ENCODE data around the gene SMAD1. TPM values are rescaled to one million over a fixed set of nuclear protein-coding genes. Genes with fewer than 3 reads are reported as not detected.

The SMAD1 gene
- polyA plus RNA-seq, 1 of the 3 experiments (the other 2 are of a cell fraction), result 46.0 TPM

- POLR2A ChIA-PET, result interaction anchor here (0.6 kb wide), 1 partner anchor 41 kb away, joined by 4 read pairs; no protein-coding TSS in a partner anchor
Measured at GRCh38 chr4:145482209-145483037, 770 bp downstream of the SMAD1 start.

More at GRCh38 chr4:145482209-145483037, 770 bp downstream of the SMAD1 start:
- TF ChIP-seq FOXM1 (IDR thresholded peaks at IDR 0.05; ENCODE audit: low read depth) (no peak), USF2 (IDR thresholded peaks at IDR 0.05; ENCODE audit: borderline replicate concordance, low read depth, low read length) (no peak), YY1 (IDR thresholded peaks at IDR 0.05; ENCODE audit: low read depth) (peak; percentile 40; the same call in 1 of the 2 replicates), TAF1 (IDR thresholded peaks at IDR 0.05; ENCODE audit: borderline replicate concordance, low read depth, low read length) (0 out of 2 replicates have a peak, but pooled peaks have one; percentile 4), SIN3A (IDR thresholded peaks at IDR 0.05; ENCODE audit: borderline replicate concordance, low read depth, low read length) (0 out of 2 replicates have a peak, but pooled peaks have one; percentile 41), GATA2 (CRISPR knock-in tag; IDR thresholded peaks at IDR 0.05) (no peak), EP300 (IDR thresholded peaks at IDR 0.05; ENCODE audit: borderline replicate concordance in 1 of 2, low read depth in 1 of 2, low read length in 1 of 2) (no peak), POLR2AphosphoS5 (IDR thresholded peaks at IDR 0.05; ENCODE audit: low read depth, low read length) (no peak), MXI1 (IDR thresholded peaks at IDR 0.05; ENCODE audit: low read depth, low read length) (peak; percentile 59), NRF1 (IDR thresholded peaks at IDR 0.05; ENCODE audit: low read depth, low read length) (no peak), TCF12 (IDR thresholded peaks at IDR 0.05) (no peak), NFIC (IDR thresholded peaks at IDR 0.05; ENCODE audit: borderline replicate concordance) (no peak), RAD21 (IDR thresholded peaks at IDR 0.05; ENCODE audit: low read length) (no peak), EZH2phosphoT487 (IDR thresholded peaks at IDR 0.05; ENCODE audit: borderline replicate concordance, low read depth) (no peak), MEF2A (IDR thresholded peaks at IDR 0.05; ENCODE audit: borderline replicate concordance, low read depth) (no peak)
- TF ChIP-seq, protein P1, sequence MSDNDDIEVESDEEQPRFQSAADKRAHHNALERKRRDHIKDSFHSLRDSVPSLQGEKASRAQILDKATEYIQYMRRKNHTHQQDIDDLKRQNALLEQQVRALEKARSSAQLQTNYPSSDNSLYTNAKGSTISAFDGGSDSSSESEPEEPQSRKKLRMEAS (IDR thresholded peaks at IDR 0.05; ENCODE audit: low read depth), result peak; percentile 24; the same call in 1 of the 2 replicates
- TF ChIP-seq, protein P2, sequence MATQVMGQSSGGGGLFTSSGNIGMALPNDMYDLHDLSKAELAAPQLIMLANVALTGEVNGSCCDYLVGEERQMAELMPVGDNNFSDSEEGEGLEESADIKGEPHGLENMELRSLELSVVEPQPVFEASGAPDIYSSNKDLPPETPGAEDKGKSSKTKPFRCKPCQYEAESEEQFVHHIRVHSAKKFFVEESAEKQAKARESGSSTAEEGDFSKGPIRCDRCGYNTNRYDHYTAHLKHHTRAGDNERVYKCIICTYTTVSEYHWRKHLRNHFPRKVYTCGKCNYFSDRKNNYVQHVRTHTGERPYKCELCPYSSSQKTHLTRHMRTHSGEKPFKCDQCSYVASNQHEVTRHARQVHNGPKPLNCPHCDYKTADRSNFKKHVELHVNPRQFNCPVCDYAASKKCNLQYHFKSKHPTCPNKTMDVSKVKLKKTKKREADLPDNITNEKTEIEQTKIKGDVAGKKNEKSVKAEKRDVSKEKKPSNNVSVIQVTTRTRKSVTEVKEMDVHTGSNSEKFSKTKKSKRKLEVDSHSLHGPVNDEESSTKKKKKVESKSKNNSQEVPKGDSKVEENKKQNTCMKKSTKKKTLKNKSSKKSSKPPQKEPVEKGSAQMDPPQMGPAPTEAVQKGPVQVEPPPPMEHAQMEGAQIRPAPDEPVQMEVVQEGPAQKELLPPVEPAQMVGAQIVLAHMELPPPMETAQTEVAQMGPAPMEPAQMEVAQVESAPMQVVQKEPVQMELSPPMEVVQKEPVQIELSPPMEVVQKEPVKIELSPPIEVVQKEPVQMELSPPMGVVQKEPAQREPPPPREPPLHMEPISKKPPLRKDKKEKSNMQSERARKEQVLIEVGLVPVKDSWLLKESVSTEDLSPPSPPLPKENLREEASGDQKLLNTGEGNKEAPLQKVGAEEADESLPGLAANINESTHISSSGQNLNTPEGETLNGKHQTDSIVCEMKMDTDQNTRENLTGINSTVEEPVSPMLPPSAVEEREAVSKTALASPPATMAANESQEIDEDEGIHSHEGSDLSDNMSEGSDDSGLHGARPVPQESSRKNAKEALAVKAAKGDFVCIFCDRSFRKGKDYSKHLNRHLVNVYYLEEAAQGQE (IDR thresholded peaks at IDR 0.05; ENCODE audit: low read depth, low read length), result no peak
- TF ChIP-seq, protein P3, sequence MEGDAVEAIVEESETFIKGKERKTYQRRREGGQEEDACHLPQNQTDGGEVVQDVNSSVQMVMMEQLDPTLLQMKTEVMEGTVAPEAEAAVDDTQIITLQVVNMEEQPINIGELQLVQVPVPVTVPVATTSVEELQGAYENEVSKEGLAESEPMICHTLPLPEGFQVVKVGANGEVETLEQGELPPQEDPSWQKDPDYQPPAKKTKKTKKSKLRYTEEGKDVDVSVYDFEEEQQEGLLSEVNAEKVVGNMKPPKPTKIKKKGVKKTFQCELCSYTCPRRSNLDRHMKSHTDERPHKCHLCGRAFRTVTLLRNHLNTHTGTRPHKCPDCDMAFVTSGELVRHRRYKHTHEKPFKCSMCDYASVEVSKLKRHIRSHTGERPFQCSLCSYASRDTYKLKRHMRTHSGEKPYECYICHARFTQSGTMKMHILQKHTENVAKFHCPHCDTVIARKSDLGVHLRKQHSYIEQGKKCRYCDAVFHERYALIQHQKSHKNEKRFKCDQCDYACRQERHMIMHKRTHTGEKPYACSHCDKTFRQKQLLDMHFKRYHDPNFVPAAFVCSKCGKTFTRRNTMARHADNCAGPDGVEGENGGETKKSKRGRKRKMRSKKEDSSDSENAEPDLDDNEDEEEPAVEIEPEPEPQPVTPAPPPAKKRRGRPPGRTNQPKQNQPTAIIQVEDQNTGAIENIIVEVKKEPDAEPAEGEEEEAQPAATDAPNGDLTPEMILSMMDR (IDR thresholded peaks at IDR 0.05), result no peak
- no peaks in the 10 kb centered on the region for H3K9me2 ChIP-seq
- peak overlapping the region; percentile 78 to 85 for H3K27ac ChIP-seq (ENCODE audit: low read depth in 2 of 2, low read length in 1 of 2)
- peak overlapping the region; percentile 75 to 91 for H3K4me3 ChIP-seq (ENCODE audit: low read depth in 2 of 2, low read length in 1 of 2)
- peak overlapping the region; percentile 89 for H3K4me2 ChIP-seq
- H3K79me2 ChIP-seq (ENCODE audit: insufficient read depth), result peaks cover 52% of the 10 kb centered on the region
- H3K4me1 ChIP-seq (ENCODE audit: control insufficient read depth in 1 of 2, insufficient read depth in 2 of 2, low read depth in 1 of 2, low read length in 1 of 2), result peaks cover 6 to 14% of the 10 kb centered on the region in 2 experiments; a peak in 3 of 4 replicates
- H2AFZ ChIP-seq (ENCODE audit: low read depth), result peak overlapping the region; percentile 88; the same call in 1 of the 2 replicates
- no peaks in the 10 kb centered on the region for H3K27me3 ChIP-seq (ENCODE audit: insufficient read depth)
- CTCF ChIA-PET, result interaction anchor here (3.7 kb wide), 1 partner anchor 74 kb away, joined by 21 read pairs; no protein-coding TSS in a partner anchor
- H4K20me1 ChIP-seq (ENCODE audit: insufficient read depth), result peaks cover 22% of the 10 kb centered on the region; the same call in 1 of the 2 replicates
- WGBS (ENCODE audit: low lambda C conversion rate), result 2% methylated on average over 19 of the region's 73 CpGs
- no peaks in the 10 kb centered on the region for H3K9me3 ChIP-seq
- no peaks in the 10 kb centered on the region for H3F3A ChIP-seq (replicated peaks; ENCODE audit: insufficient read depth)
- no peaks in the 10 kb centered on the region for H3K36me3 ChIP-seq (replicated peaks in 1 of 2; ENCODE audit: control insufficient read depth in 1 of 2, insufficient read depth in 2 of 2, low read length in 1 of 2)
- H3K9ac ChIP-seq, result peak overlapping the region; percentile 96
- peak; percentile 78 for DNase-seq

Measured in SK-N-SH (cell line).